Type B pancreatic cell (in vitro differentiated cells): Measurements from ENCODE around the gene FUT8. TPM values are rescaled to one million over a fixed set of nuclear protein-coding genes. Genes with fewer than 3 reads are reported as not detected.

Source experiments
- DNase-seq: peaks from one replicate; pipeline ENCODE4 v3.0.0; 2021; ENCODE audit warnings: mixed read lengths; ENCODE audit not compliant: unreplicated experiment; ENCODE audit errors: extremely low spot score
- H3K27ac Mint-ChIP-seq: 2 replicates; pipeline ENCODE4 v1.8.0; 2021; ENCODE audit warnings: mild to moderate bottlenecking, mixed read lengths
- H3K27me3 Mint-ChIP-seq: 2 replicates; pipeline ENCODE4 v1.8.0; 2021; ENCODE audit warnings: mixed read lengths
- H3K36me3 Mint-ChIP-seq: 2 replicates; pipeline ENCODE4 v1.8.0; 2021; ENCODE audit warnings: mixed read lengths
- H3K4me1 Mint-ChIP-seq: one replicate; pipeline ENCODE4 v1.8.0; 2021; ENCODE audit warnings: mixed read lengths; ENCODE audit not compliant: unreplicated experiment
- H3K4me3 Mint-ChIP-seq: 2 replicates; pipeline ENCODE4 v1.8.0; 2021; ENCODE audit warnings: mild to moderate bottlenecking, mixed read lengths
- H3K9me3 Mint-ChIP-seq: 2 replicates; pipeline ENCODE4 v1.8.0; 2021; ENCODE audit warnings: mixed read lengths
- total RNA-seq: library from RNA; stranded (reverse); gene quantifications from 2 replicates; pipeline ENCODE4 v1.2.1, GENCODE V29; 2021; ENCODE audit warnings: low replicate concordance
- TF ChIP-seq, protein P1 (sequence below): fragments of 200-600 bp; sonication (generic); conservative IDR thresholded peaks from 2 replicates; pipeline ENCODE4 v1.5.0; 2021; ENCODE audit warnings: antibody characterized with exemption, mild to moderate bottlenecking

FUT8 gene
- total RNA-seq, 1 donor from 2014 or later, result 67.4 TPM

DNA sequence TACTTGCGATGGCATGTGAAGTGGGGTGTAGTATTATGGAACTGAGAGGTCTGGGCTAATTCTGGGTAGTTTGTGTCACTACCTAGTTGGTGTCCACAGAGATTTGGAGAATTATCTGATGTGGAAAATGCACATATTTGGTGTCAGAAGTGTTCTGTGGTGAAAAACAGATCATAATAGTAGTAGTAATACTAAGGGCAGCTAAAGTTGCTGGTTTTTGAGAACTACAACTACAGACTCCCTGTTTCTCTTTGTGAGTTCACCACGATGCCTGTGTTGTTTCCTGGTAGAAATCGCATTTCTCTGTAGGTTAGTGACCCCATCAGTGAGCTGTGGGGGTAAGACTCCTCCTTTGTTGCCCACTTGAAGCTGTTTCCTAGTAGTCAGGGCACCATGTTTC lies 206.5 kb downstream of the FUT8 start:
- TF ChIP-seq, protein P1, sequence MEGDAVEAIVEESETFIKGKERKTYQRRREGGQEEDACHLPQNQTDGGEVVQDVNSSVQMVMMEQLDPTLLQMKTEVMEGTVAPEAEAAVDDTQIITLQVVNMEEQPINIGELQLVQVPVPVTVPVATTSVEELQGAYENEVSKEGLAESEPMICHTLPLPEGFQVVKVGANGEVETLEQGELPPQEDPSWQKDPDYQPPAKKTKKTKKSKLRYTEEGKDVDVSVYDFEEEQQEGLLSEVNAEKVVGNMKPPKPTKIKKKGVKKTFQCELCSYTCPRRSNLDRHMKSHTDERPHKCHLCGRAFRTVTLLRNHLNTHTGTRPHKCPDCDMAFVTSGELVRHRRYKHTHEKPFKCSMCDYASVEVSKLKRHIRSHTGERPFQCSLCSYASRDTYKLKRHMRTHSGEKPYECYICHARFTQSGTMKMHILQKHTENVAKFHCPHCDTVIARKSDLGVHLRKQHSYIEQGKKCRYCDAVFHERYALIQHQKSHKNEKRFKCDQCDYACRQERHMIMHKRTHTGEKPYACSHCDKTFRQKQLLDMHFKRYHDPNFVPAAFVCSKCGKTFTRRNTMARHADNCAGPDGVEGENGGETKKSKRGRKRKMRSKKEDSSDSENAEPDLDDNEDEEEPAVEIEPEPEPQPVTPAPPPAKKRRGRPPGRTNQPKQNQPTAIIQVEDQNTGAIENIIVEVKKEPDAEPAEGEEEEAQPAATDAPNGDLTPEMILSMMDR, result no peak
- H3K9me3 Mint-ChIP-seq, result no peaks in the 10 kb centered on the region
- H3K4me3 Mint-ChIP-seq, result no peak overlapping the region
- H3K4me1 Mint-ChIP-seq, result no peaks in the 10 kb centered on the region
- no peak overlapping the region for H3K27ac Mint-ChIP-seq
- no peaks in the 10 kb centered on the region for H3K36me3 Mint-ChIP-seq
- DNase-seq, result no peak
- H3K27me3 Mint-ChIP-seq, result no peaks in the 10 kb centered on the region

DNA sequence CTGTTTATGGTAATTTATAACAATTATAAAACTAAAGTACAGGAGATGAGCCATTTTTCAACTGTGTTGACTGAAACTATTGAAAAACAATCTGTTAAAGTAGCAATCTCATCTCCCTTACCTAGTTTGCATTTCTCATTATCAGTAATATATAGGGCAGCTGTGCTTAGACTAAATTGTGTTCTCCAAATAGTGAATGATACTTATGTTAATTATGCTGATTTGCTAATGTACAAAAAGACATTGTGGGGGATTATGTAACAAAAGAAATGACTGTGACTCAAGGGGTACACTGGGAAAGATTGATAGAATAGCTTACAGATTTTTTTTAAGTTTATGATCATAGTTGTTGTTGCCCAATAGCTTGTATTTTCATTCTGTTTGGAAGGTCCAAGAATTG lies 207.7 kb downstream of the FUT8 start:
- no peak for DNase-seq
- Mint-ChIP-seq H3K4me3 (no peak overlapping the region), H3K27me3 (no peaks in the 10 kb centered on the region), H3K4me1 (no peaks in the 10 kb centered on the region), H3K27ac (no peak overlapping the region), H3K36me3 (no peaks in the 10 kb centered on the region), H3K9me3 (no peaks in the 10 kb centered on the region)
- TF ChIP-seq, protein P1, result no peak

DNA sequence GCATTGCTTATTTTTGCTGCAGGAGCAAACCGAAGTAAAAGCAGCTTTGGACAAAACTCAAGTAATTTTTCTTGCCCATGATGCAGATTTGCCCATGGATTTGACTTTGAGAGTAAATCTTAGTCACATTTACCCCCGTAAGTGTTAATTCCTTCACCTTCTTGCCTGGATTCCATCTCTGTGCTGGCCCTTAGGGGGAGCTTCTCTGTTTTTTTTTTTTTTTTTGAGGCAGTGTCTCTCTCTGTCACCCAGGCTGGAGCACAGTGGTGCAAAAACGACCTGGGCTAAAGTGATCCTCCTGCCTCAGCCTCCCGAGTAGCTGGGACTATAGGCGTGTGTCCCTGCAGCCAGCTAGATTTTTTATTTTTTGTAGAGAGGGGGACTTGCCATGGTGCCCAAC lies 210.2 kb downstream of the FUT8 start:
- H3K4me3 Mint-ChIP-seq, result no peak overlapping the region
- H3K36me3 Mint-ChIP-seq, result no peaks in the 10 kb centered on the region
- H3K27ac Mint-ChIP-seq, result no peak overlapping the region
- DNase-seq, result no peak
- TF ChIP-seq, protein P1, result no peak
- H3K27me3 Mint-ChIP-seq, result no peaks in the 10 kb centered on the region
- no peaks in the 10 kb centered on the region for H3K4me1 Mint-ChIP-seq
- no peaks in the 10 kb centered on the region for H3K9me3 Mint-ChIP-seq

DNA sequence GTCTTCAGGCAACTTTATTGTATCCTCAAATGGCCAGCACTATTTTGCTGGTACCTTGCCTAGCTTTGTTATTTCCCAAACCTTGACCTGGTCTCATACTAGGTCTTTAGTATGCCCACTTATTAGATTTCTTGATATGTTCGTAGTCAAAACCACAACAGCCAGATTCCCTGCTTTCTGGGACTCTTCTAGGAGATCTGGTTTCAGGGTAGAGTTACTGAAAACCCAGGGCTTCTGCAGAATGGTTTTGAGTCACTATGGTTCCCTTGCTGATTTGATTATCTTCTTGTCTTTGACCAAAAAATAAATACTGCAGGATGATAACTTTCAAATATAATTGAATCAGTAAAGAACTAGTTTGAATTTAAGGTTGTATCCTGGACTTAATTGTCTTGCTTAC lies 211.2 kb downstream of the FUT8 start:
- Mint-ChIP-seq H3K36me3 (no peaks in the 10 kb centered on the region), H3K9me3 (no peaks in the 10 kb centered on the region), H3K4me3 (no peak overlapping the region), H3K27ac (no peak overlapping the region), H3K4me1 (no peaks in the 10 kb centered on the region), H3K27me3 (no peaks in the 10 kb centered on the region)
- TF ChIP-seq, protein P1, result no peak
- DNase-seq, result no peak

DNA sequence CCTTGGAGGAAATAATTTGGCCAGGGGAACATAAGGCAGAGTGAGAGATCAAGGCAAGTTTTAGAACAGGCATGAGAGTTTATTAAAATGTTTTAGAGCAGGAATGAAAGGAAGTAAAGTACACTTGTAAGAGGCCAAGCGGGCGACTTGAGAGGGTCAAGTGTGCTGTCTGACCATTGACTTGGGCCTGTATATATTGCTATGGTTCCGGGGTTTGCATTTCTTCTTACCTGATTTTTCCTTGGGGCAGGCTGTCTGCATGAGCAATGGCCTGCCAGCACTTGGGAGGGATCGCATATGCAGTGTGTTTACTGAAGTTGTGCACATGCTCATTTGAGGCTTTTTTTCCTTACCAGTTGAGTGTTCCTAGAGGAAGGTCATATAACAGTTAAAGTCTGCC lies 214.8 kb downstream of the FUT8 start:
- H3K27ac Mint-ChIP-seq, result no peak overlapping the region
- H3K9me3 Mint-ChIP-seq, result no peaks in the 10 kb centered on the region

DNA sequence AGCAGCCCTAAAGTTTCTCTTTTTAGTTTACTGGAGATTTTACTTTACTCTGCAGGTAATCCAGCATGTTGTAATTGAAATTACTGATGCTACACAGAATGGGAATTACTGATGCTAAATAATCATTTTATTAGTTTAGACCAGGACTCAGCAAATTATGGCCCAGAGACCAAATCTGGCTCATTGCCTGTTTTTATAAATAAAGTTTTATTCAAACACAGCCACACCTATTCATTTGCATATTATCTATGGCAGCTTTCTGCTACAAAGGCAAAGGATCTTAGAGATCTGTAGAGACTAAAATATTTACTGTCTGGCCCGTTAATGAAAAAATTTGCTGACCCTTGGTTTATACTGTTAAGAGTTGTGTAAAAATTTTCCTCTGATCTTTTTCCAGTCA lies 216.1 kb downstream of the FUT8 start:
- TF ChIP-seq, protein P1, result no peak
- H3K27me3 Mint-ChIP-seq, result no peaks in the 10 kb centered on the region
- peaks cover 7% of the 10 kb centered on the region for H3K36me3 Mint-ChIP-seq
- H3K27ac Mint-ChIP-seq, result no peak overlapping the region
- H3K4me3 Mint-ChIP-seq, result no peak overlapping the region
- DNase-seq, result no peak
- no peaks in the 10 kb centered on the region for H3K9me3 Mint-ChIP-seq
- H3K4me1 Mint-ChIP-seq, result no peaks in the 10 kb centered on the region

More for the DNA sequence above, 214.8 kb downstream of the FUT8 start:
- Mint-ChIP-seq H3K36me3 (peaks cover 7% of the 10 kb centered on the region), H3K27me3 (no peaks in the 10 kb centered on the region), H3K4me3 (no peak overlapping the region), H3K4me1 (no peaks in the 10 kb centered on the region)
- no peak for DNase-seq
- TF ChIP-seq, protein P1, result no peak
